Neural cell (in vitro differentiated cells): ENCODE data around the gene NFIA. TPM values are rescaled to one million over a fixed set of nuclear protein-coding genes. Genes with fewer than 3 reads are reported as not detected.

Source experiments
- H2AFZ ChIP-seq: fragments of 200-600, 300-800 bp; sonication (generic), shearing (Covaris generic); 2 replicates; pipeline ENCODE4 v1.6.0; 2014; ENCODE audit warnings: low read depth, mild to moderate bottlenecking, antibody characterized with exemption, low read length, moderate library complexity
- H3F3A ChIP-seq: fragments of 200-600 bp; shearing (Covaris generic); 2 replicates; pipeline ENCODE4 v1.6.1; 2016; ENCODE audit warnings: mild to moderate bottlenecking, moderate library complexity, mixed read lengths, antibody characterized with exemption, low read length; ENCODE audit not compliant: insufficient read depth, poor library complexity, severe bottlenecking
- H3K27ac ChIP-seq: fragments of 200-600, 300-800 bp; sonication (generic), shearing (Covaris generic); 2 replicates; pipeline ENCODE4 v1.5.1; 2014; ENCODE audit warnings: mild to moderate bottlenecking, low read length, moderate library complexity
- H3K27me3 ChIP-seq: fragments of 300-800, 200-600 bp; sonication (generic), shearing (Covaris generic); 2 replicates; pipeline ENCODE4 v1.6.0; 2014; ENCODE audit warnings: mild to moderate bottlenecking, low read depth, low read length, moderate library complexity; ENCODE audit not compliant: insufficient read depth
- H3K36me3 ChIP-seq: fragments of 300-800, 200-600 bp; sonication (generic), shearing (Covaris generic); 2 replicates; pipeline ENCODE4 v1.5.1; 2014; ENCODE audit warnings: mild to moderate bottlenecking, antibody characterized with exemption, low read length, moderate library complexity; ENCODE audit not compliant: insufficient read depth
- H3K4me2 ChIP-seq: fragments of 300-800, 200-600 bp; sonication (generic), shearing (Covaris generic); 2 replicates; pipeline ENCODE4 v1.6.0; 2014; ENCODE audit warnings: mild to moderate bottlenecking, low read length
- H3K4me3 ChIP-seq: fragments of 300-800, 200-600 bp; sonication (generic), shearing (Covaris generic); 2 replicates; pipeline ENCODE4 v1.5.1; 2014; ENCODE audit warnings: mild to moderate bottlenecking, low read length, moderate library complexity
- H3K79me2 ChIP-seq: fragments of 200-600 bp; shearing (Covaris generic); replicated peaks from 2 replicates; pipeline ENCODE4 v1.6.0; 2014; ENCODE audit warnings: mild to moderate bottlenecking, low read length, moderate library complexity; ENCODE audit not compliant: insufficient read depth
- H3K9ac ChIP-seq: fragments of 300-800, 200-600 bp; sonication (generic), shearing (Covaris generic); 2 replicates; pipeline ENCODE4 v1.6.1; 2016; ENCODE audit warnings: mild to moderate bottlenecking, low read length, mixed read lengths
- H3K9me2 ChIP-seq: fragments of 200-600 bp; shearing (Covaris generic); 2 replicates; pipeline ENCODE4 v1.6.1; 2016; ENCODE audit warnings: mild to moderate bottlenecking, low read length, mixed read lengths; ENCODE audit not compliant: insufficient read depth
- H3K9me3 ChIP-seq: fragments of 200-600, 300-800 bp; sonication (generic), shearing (Covaris generic); 2 replicates; pipeline ENCODE4 v1.6.1; 2016; ENCODE audit warnings: mild to moderate bottlenecking, mixed run types, low read length, moderate library complexity, mixed read lengths
- H4K20me1 ChIP-seq: fragments of 200-600 bp; shearing (Covaris generic); 2 replicates; pipeline ENCODE4 v1.6.1; 2016; ENCODE audit warnings: mild to moderate bottlenecking, mixed run types; ENCODE audit not compliant: insufficient read depth
- CTCF ChIP-seq: fragments of 450-650 bp; IDR thresholded peaks from 2 replicates; pipeline ENCODE4 v1.5.1; 2014; ENCODE audit warnings: antibody characterized with exemption, mild to moderate bottlenecking, moderate library complexity; ENCODE audit not compliant: poor library complexity, severe bottlenecking
- EP300 ChIP-seq: fragments of 450-650 bp; conservative IDR thresholded peaks from 2 replicates; pipeline ENCODE4 v1.6.1; 2014; ENCODE audit warnings: antibody characterized with exemption, mild to moderate bottlenecking, moderate library complexity; ENCODE audit not compliant: poor library complexity, severe bottlenecking
- EZH2 ChIP-seq: fragments of 200-600, 300-800 bp; shearing (Covaris generic), sonication (generic); IDR thresholded peaks from 2 replicates; pipeline ENCODE4 v1.6.1; 2014; ENCODE audit warnings: antibody characterized with exemption, low read length, borderline replicate concordance, mild to moderate bottlenecking; ENCODE audit not compliant: insufficient read depth, poor library complexity, severe bottlenecking
- MXI1 ChIP-seq: fragments of 450-650 bp; conservative IDR thresholded peaks from 2 replicates; pipeline ENCODE4 v1.6.1; 2014; ENCODE audit warnings: antibody characterized with exemption, mild to moderate bottlenecking; ENCODE audit not compliant: poor library complexity, severe bottlenecking
- POLR2AphosphoS5 ChIP-seq: IDR thresholded peaks from 2 replicates; pipeline ENCODE4 v1.6.1; 2012
- RAD21 ChIP-seq: fragments of 450-650 bp; conservative IDR thresholded peaks from 2 replicates; pipeline ENCODE4 v1.6.1; 2014; ENCODE audit warnings: antibody characterized with exemption, mild to moderate bottlenecking, moderate library complexity
- REST ChIP-seq: IDR thresholded peaks from 2 replicates; pipeline ENCODE4 v1.6.1; 2012; ENCODE audit warnings: borderline replicate concordance
- SMC3 ChIP-seq: fragments of 450-650 bp; conservative IDR thresholded peaks from 2 replicates; pipeline ENCODE4 v1.6.1; 2014; ENCODE audit warnings: antibody characterized with exemption, mild to moderate bottlenecking, moderate library complexity; ENCODE audit not compliant: poor library complexity
- TAF1 ChIP-seq: IDR thresholded peaks from 2 replicates; pipeline ENCODE4 v1.6.1; 2012; ENCODE audit warnings: low read depth
- polyA plus RNA-seq: library from polyadenylated mRNA; depleted of rRNA; stranded (reverse); fragments of >200 nt; gene quantifications from 2 replicates; pipeline ENCODE4 v1.2.3, GENCODE V29; 2014

Gene NFIA
- polyA plus RNA-seq, 1 donor from 2014 or later = 0.47 TPM

- no peaks in the 10 kb centered on the region for H3K9me3 ChIP-seq
- TF ChIP-seq MXI1 (no peak), RAD21 (no peak), POLR2AphosphoS5 (no peak), EP300 (no peak), SMC3 (no peak)
- H3K9me2 ChIP-seq = no peaks in the 10 kb centered on the region
- H4K20me1 ChIP-seq = no peaks in the 10 kb centered on the region
- peaks cover 34% of the 10 kb centered on the region for H3K27me3 ChIP-seq
- H3K27ac ChIP-seq = no peak overlapping the region
- no peaks in the 10 kb centered on the region for H3F3A ChIP-seq
- no peaks in the 10 kb centered on the region for H3K36me3 ChIP-seq
- no peak overlapping the region for H2AFZ ChIP-seq
- H3K9ac ChIP-seq = no peak overlapping the region
- H3K4me2 ChIP-seq = no peak overlapping the region
- H3K4me3 ChIP-seq = no peak overlapping the region
- no peaks in the 10 kb centered on the region for H3K79me2 ChIP-seq
Measured at GRCh38 chr1:61089741-61090140, 7.4 kb downstream of the NFIA start.

GRCh38 chr1:61090546-61091202 lies 8.3 kb downstream of the NFIA start:
- Histone ChIP-seq H3K4me3 (no peak overlapping the region), H3K27ac (no peak overlapping the region), H3K9ac (no peak overlapping the region), H3K9me3 (no peaks in the 10 kb centered on the region), H4K20me1 (no peaks in the 10 kb centered on the region), H3K79me2 (no peaks in the 10 kb centered on the region), H2AFZ (no peak overlapping the region), H3K4me2 (no peak overlapping the region), H3K27me3 (peaks cover 25% of the 10 kb centered on the region), H3K36me3 (no peaks in the 10 kb centered on the region), H3K9me2 (no peaks in the 10 kb centered on the region), H3F3A (no peaks in the 10 kb centered on the region)
- no peak for TF ChIP-seq EZH2
- no peak for TF ChIP-seq RAD21
- TF ChIP-seq REST = no peak
- TF ChIP-seq POLR2AphosphoS5 = no peak
- no peak for TF ChIP-seq TAF1
- no peak for TF ChIP-seq SMC3
- no peak for TF ChIP-seq MXI1
- TF ChIP-seq EP300 = no peak
- TF ChIP-seq CTCF = no peak
